GM19468 (cell line): ENCODE measurements around the gene PCNA.

Source experiments
- ATAC-seq: cut with Tn5 transposase; IDR thresholded peaks from one replicate; pipeline ENCODE4 v1.9.1; 2021; ENCODE audit warnings: mild to moderate bottlenecking, moderate library complexity, moderate number of reproducible peaks; ENCODE audit not compliant: unreplicated experiment; ENCODE audit errors: extremely low read depth

The PCNA gene

GRCh38 chr20:5145365-5146098 is 25.8 kb upstream of the PCNA start:
- no peak for ATAC-seq

DNA sequence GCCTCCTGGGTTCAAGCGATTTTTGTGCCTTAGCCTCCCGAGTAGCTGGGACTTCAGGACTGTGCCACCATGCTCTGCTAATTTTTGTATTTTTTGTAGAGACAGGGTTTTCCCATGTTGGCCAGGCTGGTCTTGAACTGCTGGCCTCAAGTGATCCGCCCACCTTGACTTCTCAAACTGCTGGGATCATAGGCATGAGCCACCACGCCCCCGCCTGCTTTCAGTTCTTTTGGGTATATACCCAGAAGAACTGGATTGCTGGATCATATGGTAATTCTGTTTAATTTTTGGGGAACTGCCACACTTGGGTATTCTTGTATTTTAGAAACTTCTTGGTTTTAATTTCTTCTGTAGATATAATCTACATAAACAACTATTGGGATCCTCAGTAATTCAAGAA is 24.1 kb upstream of the PCNA start:
- ATAC-seq = no peak

- no peak for ATAC-seq
Observed at GRCh38 chr20:5141615-5142014, 21.9 kb upstream of the PCNA start.

GRCh38 chr20:5140195-5140594 is 20.4 kb upstream of the PCNA start:
- no peak for ATAC-seq

DNA sequence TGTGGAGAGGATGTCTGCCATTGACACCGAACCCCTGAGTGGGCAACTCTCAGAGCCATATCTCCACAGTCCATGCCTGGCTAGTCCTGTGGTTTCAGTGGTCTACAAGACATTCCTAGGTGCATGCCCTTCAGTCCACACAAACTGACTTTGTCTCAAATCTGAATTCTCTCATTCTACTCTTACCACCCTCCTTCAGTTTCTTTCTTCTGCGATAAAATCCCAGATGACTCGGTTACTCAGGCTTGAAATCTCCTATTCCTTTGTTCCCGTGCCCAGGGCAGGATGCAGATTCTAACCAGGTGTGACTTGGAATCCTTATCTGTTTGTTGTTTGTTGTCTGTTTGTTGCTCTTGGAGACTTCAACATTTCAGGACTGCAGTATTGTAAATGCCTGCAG is 16.3 kb upstream of the PCNA start:
- no peak for ATAC-seq

- no peak for ATAC-seq
Observed at GRCh38 chr20:5135363-5136012, 15.7 kb upstream of the PCNA start.

- no peak for ATAC-seq
Observed at GRCh38 chr20:5133998-5134397, 14.2 kb upstream of the PCNA start.

DNA sequence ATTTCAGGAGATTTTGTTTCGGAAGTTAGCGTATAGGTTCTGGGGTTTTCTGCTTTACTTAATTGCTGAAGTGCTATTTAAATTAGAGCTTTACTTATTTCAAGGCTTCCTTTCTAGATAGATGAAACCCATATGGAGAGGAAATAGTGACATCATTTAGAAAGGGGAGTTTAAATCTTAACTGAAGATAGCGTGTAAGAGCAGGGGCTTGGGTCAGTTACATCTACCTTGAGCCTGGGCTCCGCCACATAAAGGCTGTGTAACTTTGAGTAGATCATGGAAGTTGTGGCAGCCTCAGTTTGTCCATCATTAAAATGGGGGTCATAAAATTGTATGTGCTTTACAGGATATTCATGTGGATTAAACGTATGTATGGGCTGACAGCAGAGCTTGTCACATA is 11.7 kb upstream of the PCNA start:
- ATAC-seq = no peak

DNA sequence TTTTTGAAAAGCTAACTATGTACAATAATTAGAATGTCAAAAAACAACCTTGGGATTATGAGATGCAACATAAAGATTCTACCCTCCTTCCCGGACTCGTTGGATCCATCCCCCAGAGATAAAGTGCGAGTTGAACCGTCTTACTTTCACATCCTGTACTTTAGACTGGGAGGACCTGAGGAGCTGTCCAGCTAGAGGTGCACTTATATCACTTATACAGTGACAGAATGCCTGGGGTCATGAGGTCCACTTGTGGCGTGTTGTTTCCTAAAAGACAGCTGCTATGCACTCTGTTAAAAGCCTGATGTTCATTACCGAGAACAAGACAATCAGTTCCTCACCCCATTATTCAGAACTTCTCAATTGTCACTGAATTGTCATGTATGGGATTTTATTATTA is 9.1 kb upstream of the PCNA start:
- ATAC-seq = no peak

- no peak for ATAC-seq
Observed at GRCh38 chr20:5127859-5128424, 8.2 kb upstream of the PCNA start.

DNA sequence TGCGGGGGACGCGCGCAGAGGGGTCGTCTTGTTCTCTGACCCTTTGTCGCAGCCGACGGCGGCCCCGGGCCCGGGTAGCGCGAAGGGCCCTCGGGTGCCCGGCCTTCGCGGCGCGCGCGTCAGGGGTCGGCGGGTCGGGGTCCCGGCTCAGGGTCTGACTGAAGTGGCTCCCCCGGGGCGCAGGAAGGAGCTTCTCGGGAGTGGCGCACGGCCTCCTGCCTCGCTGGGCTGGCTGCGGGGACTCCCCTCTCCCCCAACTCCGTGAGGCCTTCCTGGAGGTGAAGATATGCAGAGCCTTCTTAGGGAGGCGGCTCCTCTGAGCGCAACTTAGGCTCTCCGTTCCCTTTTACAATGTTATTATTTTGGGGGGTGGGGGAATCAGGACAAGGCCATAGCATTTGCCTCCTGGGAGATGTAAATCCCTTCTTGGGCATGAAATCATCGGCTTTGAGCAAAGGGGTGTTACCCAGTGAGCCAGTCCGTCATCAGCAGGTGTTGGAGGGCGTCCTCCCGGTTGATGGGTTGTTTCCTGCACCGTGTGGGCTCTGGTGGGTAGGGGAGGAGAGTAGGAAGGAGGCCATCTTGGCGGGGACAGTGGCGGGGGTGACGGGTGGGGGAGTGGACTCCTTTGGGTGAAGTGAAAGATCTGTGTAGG is 7.6 kb upstream of the PCNA start:
- no peak for ATAC-seq

DNA sequence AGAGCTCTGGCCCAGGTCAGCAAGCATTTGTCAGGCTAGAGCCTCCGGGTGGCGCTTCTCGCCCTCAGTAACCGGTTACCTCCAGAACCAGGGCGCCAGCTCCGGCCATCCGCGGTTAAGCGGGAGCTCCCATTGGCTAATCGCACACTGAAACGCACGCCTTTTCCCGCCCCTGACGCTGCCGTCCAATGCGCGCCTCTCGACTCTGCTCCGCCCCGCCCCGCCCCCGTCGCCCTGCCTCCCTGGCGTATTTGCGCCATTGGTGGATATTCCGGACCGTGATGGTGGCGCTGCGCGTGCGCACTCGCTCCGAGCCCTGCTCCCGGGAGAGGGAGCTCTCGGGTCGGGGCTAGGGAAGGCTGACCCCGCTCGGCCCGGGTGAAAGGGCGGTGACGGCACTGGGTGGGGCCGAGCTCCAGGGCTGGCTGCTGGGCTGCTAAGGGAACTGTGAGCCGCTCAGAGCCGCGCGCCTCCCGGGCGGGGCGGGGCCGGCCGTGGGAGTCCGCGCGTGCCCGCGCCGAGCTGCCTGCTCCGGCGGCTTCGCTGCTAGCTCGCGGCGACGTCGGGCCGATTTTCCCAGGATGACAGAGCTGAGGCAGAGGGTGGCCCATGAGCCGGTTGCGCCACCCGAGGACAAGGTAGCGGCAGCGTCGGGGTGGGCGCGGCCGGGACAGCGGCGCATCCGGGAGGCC is 6.9 kb upstream of the PCNA start, which contains the start of gene CDS2:
CDS2 (plus strand) TSS at position 497 of the 692 bp plus-strand sequence; CDS start at position 582, 85 bp downstream.
- ATAC-seq = peak; percentile 79

DNA sequence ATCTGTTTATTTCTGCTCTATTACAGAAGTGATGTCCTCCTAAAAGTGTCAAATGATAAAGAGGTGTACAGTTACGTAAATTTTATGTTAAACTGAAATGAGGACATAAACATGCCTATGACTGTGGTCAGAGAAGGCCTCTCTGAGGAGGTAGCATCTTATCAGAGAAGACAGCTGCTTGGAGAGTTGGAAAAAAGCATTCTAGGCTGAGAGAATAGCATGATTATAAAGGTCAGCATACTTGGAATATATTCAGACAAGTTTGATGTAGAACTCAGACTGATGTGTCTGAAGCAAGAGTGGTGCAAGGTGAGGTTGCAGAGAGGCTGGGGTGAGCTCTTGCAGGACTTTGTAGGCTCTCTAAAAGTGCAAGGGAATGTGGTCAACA is 3.1 kb upstream of the PCNA start:
- ATAC-seq = no peak

- no peak for ATAC-seq
Observed at GRCh38 chr20:5120185-5120476, 373 bp upstream of the PCNA start.

- no peak for ATAC-seq
Observed at GRCh38 chr20:5119143-5119434, 669 bp downstream of the PCNA start.

GRCh38 chr20:5118220-5119142 is 1.3 kb downstream of the PCNA start:
- no peak for ATAC-seq

- no peak for ATAC-seq
Observed at GRCh38 chr20:5116875-5117274, 2.9 kb downstream of the PCNA start.

- no peak for ATAC-seq
Observed at GRCh38 chr20:5114403-5114802, 5.4 kb downstream of the PCNA start.

GRCh38 chr20:5113615-5113986 is 6.2 kb downstream of the PCNA start:
- no peak for ATAC-seq

GRCh38 chr20:5109276-5109675 is 10.5 kb downstream of the PCNA start:
- no peak for ATAC-seq
